ENCODE results near the gene RNH1.

Gene RNH1

DNA sequence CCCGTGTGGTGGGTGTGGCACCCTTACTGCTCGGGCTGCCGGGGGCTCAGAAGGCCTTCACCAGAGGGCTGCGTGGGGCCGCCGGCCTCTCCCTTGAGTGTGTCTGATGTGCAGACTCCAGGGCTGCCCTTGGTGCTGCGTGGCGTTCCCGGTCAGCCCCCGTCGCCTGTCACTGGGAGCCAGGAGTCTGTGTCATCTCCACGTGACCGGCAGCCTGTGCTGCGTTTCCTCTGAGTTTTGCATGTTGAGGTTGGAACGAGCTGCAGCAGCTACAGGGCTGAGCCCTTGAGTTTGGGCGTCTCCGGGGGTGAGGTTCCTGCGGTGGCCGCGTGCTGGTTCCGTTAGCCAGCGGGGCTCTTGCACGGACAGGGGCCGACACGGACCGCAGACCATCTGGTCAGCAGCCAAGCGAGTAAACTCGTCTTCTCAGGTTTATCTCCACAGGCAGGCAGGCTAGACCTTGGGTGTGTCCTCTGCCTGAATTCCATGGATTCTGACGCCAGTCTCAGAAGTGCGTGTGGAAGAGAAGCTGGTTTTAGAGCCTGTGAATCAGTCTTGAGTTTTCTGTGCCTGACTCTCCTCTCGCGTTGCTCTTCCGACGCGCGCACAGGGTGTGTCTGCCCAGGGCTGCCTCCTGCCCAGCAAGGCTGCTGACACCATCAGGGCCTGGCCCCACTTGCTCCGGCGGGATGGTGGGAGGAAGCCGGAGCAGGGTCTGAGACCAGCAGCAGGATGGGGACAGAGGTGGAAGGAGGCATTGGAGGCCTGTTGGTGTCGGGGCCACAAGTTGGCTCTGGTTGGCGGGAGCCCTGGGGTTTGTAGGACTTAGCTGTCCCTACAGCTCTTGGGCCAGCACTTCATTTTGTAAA, 46.5 kb downstream of the RNH1 start:
- H3K4me1 ChIP-seq (ENCODE audit: insufficient read depth, low read length): peaks cover 18% of the 10 kb centered on the region; the same call in 1 of the 2 replicates
- no peaks in the 10 kb centered on the region for H3K9me3 ChIP-seq (ENCODE audit: control insufficient read depth, insufficient read depth, low read length)
- peaks cover 6% of the 10 kb centered on the region for H3K36me3 ChIP-seq (ENCODE audit: insufficient read depth, low read length)
- no peak overlapping the region for H3K9ac ChIP-seq (ENCODE audit: low read depth, low read length)

DNA sequence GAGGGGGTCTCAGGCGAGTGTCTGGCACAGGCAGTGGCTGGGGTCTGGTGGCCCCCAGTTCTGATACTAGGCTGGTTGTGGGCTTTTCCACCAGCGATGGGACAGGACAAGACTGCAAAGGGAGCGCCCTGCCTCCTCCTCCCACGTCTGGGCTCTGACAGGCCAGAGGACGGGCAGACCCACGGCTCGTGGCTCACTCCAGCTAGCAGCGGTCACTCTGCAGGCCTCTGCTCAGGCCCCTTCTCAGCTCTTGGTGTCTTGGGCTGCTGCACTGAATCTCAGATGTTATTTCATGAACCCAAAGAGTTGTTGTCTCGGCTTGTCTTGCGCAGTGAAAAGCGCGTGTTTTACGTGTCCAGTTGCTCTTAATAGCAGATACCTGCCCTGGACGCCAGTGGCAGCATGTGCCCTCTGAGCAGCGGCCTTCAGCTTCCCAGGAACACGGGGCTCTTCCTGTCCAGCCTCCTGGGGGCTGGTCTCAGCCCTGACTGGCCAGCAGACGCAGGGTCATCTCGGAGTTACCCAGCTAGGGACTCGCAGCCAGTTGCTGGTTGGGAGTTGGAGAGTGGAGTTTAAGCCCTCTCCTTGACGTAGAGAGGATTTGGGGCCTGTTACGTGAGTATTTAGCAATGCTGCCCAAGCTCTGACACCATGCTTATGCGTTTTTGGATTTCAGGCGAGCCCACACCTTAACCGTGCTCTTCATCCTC, 47.4 kb downstream of the RNH1 start:
- H3K36me3 ChIP-seq (ENCODE audit: insufficient read depth, low read length): peaks cover 4% of the 10 kb centered on the region; the same call in 1 of the 2 replicates
- H3K9ac ChIP-seq (ENCODE audit: low read depth, low read length): no peak overlapping the region

DNA sequence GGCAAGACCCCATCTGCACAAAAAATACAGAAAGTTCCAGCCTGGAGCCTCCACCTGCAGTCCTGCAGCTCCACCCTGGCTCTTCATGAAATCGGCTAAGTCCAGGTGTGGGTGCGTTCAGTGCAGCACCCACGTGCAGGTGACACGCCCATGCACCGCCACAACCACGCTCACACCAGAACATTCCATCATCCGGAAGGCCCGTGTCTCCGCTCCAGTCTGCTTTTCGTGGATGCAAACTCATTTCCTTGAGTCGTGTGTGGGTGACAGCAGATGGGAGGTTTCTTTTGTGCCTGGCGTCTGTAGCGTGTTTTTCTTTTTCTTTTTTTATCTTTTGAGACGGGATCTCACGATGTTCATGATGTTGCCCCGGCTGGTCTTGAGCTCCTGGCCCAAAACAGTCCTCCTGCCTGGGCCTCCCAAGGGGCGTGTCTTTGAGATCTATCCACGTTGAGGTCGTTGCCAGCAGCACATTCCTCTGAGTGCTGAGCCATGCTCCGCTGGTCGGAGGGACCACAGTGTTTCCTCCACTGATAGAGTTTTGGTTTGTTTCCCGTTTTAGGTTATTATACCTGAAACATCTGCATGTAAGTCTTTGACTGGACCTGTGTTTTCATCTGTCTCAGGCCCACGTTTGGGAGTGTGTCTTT, 49.8 kb downstream of the RNH1 start:
- H3K36me3 ChIP-seq (ENCODE audit: insufficient read depth, low read length): peaks cover 4% of the 10 kb centered on the region; the same call in 1 of the 2 replicates
- H3K4me1 ChIP-seq (ENCODE audit: insufficient read depth, low read length): peaks cover 18% of the 10 kb centered on the region; the same call in 1 of the 2 replicates
- H3K9ac ChIP-seq (ENCODE audit: low read depth, low read length): no peak overlapping the region
- H3K9me3 ChIP-seq (ENCODE audit: control insufficient read depth, insufficient read depth, low read length): no peaks in the 10 kb centered on the region

More for the DNA sequence above, 47.4 kb downstream of the RNH1 start:
- H3K9me3 ChIP-seq (ENCODE audit: control insufficient read depth, insufficient read depth, low read length): no peaks in the 10 kb centered on the region
- H3K4me1 ChIP-seq (ENCODE audit: insufficient read depth, low read length): peaks cover 18% of the 10 kb centered on the region; the same call in 1 of the 2 replicates

DNA sequence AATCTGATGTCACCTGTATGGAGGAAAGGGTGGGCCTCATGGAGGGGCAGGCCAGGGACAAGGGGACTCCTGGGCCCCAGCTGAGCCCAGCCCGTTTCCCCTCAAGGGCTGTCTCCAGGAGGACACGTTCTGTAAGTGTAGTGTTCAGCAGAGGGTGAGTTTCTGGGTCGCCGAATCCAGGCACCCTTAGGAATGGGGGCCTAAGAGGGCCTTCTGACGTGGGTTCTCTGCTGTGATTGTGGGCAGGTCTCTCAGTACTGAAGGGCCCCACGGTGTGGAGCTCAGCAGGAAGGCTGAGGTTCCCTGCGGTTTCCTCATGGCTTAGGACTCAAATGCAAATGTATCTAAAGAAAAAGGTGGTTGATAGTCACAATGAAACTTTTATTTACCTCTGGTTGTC, 50.5 kb downstream of the RNH1 start:
- no peak overlapping the region for H3K9ac ChIP-seq (ENCODE audit: low read depth, low read length)
- peaks cover 4% of the 10 kb centered on the region; the same call in 1 of the 2 replicates for H3K36me3 ChIP-seq (ENCODE audit: insufficient read depth, low read length)

DNA sequence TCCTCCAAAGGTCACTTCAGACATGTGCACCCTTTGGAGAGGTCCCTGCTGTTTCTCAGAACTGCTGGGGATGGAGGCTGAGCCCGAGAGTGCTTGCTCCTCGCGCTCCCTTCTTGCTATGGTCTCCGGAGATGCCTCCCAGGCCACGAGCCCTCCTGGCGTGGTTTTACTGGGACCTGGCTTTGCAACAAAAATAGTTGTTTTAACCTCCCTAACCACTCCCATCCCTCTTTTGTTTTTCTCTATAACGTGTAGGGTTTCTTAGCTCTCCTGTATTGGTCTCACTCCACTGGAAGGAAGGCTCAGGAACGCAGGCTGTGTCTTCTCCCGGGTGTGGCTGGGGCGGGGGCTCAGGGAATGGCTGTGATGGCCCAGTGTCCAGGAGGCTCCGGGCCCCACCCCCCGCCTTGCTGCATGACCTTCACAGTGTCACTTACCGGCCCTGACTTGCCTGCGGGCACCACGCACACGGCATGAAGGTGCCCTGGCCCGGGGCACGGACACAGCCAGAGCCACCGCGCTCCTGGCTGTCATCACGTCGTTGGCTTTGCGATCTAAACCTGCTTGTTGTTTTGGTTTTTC, 51.4 kb downstream of the RNH1 start:
- Histone ChIP-seq H3K9me3 (ENCODE audit: control insufficient read depth, insufficient read depth, low read length) (no peaks in the 10 kb centered on the region), H3K36me3 (ENCODE audit: insufficient read depth, low read length) (no peaks in the 10 kb centered on the region; the same call in 1 of the 2 replicates), H3K9ac (ENCODE audit: low read depth, low read length) (no peak overlapping the region), H3K4me1 (ENCODE audit: insufficient read depth, low read length) (peaks cover 18% of the 10 kb centered on the region; the same call in 1 of the 2 replicates)

More for the DNA sequence above, 50.5 kb downstream of the RNH1 start:
- no peaks in the 10 kb centered on the region for H3K9me3 ChIP-seq (ENCODE audit: control insufficient read depth, insufficient read depth, low read length)
- H3K4me1 ChIP-seq (ENCODE audit: insufficient read depth, low read length): peaks cover 18% of the 10 kb centered on the region; the same call in 1 of the 2 replicates

DNA sequence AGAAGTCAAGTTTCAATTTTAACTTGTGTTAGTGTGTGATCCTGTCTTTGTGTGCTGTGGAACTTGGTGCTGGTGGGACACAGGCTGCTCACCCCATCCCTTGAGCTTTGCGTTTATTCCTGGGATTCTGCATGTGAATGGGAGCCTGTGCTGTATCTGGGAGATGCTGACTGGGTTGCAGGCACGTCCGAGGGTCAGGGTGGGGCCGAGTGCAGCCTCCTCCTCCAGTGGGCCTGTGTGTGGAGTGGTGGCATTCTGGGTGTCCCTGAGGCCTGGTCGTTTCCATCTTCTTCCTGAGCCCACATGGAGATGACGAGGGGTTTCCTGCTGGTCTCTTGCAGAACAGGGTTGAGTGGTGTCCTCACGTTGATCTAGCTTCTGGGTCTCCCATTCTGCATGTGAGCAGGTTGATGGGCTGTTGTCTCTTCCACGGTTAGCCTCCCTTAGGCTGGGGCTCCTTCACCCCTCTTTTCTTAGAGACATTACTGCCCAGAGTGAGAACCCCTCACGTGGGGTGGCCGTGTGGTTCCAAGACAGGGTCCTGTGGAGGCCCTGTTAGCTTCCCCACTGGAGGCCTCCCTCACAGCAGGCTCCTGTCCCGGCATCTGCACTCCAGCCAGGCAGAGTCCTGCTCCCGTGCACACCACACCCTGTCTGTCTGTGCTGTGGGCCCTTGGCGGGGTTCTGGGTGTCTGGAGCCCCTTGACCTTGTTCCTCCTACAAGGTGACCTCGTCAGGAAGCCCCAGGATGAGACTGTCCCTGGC, 52.1 kb downstream of the RNH1 start:
- peaks cover 18% of the 10 kb centered on the region; the same call in 1 of the 2 replicates for H3K4me1 ChIP-seq (ENCODE audit: insufficient read depth, low read length)
- no peak overlapping the region for H3K9ac ChIP-seq (ENCODE audit: low read depth, low read length)
- H3K9me3 ChIP-seq (ENCODE audit: control insufficient read depth, insufficient read depth, low read length): no peaks in the 10 kb centered on the region
- H3K36me3 ChIP-seq (ENCODE audit: insufficient read depth, low read length): no peaks in the 10 kb centered on the region; the same call in 1 of the 2 replicates

DNA sequence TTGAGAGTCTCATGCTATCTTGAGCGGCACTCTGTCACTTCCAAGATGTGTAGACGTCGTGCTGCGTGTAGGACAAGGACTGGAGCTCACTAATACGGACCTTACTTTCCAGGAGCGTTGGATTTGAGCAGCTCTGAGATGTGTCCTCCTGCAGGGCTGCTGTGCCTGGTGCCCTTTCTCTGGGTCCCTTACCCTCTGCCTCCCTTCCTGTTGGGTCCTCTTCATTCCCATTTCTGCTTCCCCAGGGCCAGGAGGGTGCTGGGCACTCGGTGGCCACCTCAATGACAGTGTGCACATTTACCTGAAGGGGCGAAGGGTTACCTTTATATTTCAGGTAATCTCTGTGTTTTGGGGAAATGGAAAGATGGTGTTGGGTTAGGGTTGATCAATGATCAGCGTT, 53.0 kb downstream of the RNH1 start:
- no peaks in the 10 kb centered on the region for H3K9me3 ChIP-seq (ENCODE audit: control insufficient read depth, insufficient read depth, low read length)
- no peaks in the 10 kb centered on the region; the same call in 1 of the 2 replicates for H3K36me3 ChIP-seq (ENCODE audit: insufficient read depth, low read length)
- H3K4me1 ChIP-seq (ENCODE audit: insufficient read depth, low read length): peaks cover 18% of the 10 kb centered on the region; the same call in 1 of the 2 replicates
- H3K9ac ChIP-seq (ENCODE audit: low read depth, low read length): no peak overlapping the region

DNA sequence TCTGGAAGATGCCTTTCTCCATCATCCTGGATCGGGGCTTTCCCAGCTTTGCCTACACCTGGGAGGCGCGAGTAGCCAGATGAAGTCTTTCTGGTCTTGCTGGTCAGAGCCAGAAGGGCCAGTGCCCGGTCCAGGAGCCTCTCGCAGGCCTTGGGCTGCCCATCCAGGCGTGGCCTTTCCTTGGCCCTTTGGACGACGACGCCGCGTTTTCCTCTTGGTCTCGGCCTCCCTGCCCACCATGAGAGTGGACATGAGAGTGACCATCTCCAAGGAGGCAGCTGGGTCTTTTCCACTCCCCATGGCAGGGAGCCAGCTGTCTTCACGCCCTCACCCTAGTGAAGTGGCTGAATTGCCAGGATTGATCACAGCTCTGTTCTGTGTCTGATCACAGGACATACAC, 53.5 kb downstream of the RNH1 start:
- H3K4me1 ChIP-seq (ENCODE audit: insufficient read depth, low read length): peaks cover 18% of the 10 kb centered on the region; the same call in 1 of the 2 replicates
- H3K36me3 ChIP-seq (ENCODE audit: insufficient read depth, low read length): no peaks in the 10 kb centered on the region; the same call in 1 of the 2 replicates
- no peak overlapping the region for H3K9ac ChIP-seq (ENCODE audit: low read depth, low read length)
- no peaks in the 10 kb centered on the region for H3K9me3 ChIP-seq (ENCODE audit: control insufficient read depth, insufficient read depth, low read length)

DNA sequence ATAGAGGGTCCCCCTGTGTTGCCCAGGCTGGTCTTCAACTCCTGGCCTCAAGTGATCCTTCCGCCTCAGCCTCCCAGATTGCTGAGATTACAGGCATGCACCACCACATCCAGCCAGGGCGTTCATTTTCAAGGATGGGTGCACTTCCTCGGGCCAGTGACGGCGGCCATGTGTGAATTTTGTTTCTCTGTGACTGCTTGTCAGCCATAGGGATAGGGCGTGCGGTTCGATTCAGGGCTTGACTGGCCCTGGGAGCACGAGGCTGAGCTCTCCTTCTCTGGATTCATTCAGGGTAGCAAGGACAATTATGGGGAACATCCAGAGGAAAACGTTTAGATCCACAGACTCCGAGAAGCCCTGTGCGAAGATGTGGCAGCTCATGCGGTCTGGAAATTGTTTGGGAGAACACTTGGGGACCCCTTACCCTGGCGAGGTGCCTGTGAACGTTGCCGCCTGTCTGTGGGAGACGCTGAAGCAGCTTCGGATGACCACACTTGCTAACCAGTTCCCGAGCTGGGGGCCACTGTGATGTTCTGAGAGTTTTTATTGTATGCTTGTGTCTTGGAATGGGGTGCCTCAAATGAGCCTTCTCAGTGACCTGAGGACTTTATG, 54.0 kb downstream of the RNH1 start:
- Histone ChIP-seq H3K9ac (ENCODE audit: low read depth, low read length) (no peak overlapping the region), H3K9me3 (ENCODE audit: control insufficient read depth, insufficient read depth, low read length) (no peaks in the 10 kb centered on the region), H3K36me3 (ENCODE audit: insufficient read depth, low read length) (no peaks in the 10 kb centered on the region; the same call in 1 of the 2 replicates), H3K4me1 (ENCODE audit: insufficient read depth, low read length) (peaks cover 18% of the 10 kb centered on the region; the same call in 1 of the 2 replicates)

DNA sequence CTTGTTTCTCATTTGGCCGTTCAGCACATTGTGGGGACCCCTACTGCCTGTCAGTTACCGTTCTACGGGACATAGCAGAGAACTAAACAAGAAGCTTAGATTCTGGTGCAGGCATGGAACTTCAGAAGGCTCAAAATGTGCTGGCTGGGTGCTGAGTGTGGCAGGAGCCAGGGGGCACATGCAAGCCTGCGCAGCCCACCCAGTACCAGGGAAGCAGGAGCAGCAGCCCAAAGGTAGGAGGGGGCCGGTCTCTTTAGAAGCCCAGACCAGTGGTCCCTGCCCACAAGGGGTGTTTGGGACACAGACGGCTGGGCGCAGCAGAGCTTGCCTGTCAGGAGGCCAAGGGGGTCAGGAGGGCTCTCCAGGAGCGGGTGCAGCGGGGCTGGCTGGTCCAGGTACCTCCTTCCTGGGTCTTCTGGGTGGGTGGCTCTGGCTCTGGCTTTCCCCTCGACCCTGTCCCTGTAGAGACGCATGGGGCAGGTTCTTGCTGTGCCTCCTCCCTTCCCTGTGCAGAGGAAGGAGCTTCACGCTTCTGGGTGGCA, 54.8 kb downstream of the RNH1 start:
- Histone ChIP-seq H3K9me3 (ENCODE audit: control insufficient read depth, insufficient read depth, low read length) (no peaks in the 10 kb centered on the region), H3K9ac (ENCODE audit: low read depth, low read length) (no peak overlapping the region), H3K4me1 (ENCODE audit: insufficient read depth, low read length) (peaks cover 14% of the 10 kb centered on the region; the same call in 1 of the 2 replicates), H3K36me3 (ENCODE audit: insufficient read depth, low read length) (no peaks in the 10 kb centered on the region; the same call in 1 of the 2 replicates)

DNA sequence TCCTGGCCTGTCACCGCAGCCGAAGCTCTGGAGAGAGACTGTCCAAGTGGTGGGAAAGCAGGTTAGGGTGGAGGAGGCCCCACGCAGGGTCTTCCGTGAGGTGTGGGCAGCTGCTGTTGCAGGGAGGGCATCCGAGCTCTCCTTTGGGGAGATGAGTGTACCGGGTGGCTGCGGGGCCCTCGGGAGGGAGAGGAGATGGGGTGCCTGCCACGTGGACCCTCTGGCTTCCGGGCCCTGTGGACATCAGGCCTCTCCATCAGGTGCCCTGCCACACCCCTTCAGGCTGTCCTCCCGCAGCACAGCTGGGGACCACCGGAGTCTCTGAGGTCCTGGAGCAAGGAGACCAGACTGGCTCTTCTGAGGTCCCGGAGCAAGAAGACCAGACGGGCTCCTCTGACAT, 55.3 kb downstream of the RNH1 start:
- H3K9me3 ChIP-seq (ENCODE audit: control insufficient read depth, insufficient read depth, low read length): no peaks in the 10 kb centered on the region
- no peak overlapping the region for H3K9ac ChIP-seq (ENCODE audit: low read depth, low read length)
- no peaks in the 10 kb centered on the region; the same call in 1 of the 2 replicates for H3K36me3 ChIP-seq (ENCODE audit: insufficient read depth, low read length)
- peaks cover 8% of the 10 kb centered on the region; the same call in 1 of the 2 replicates for H3K4me1 ChIP-seq (ENCODE audit: insufficient read depth, low read length)

DNA sequence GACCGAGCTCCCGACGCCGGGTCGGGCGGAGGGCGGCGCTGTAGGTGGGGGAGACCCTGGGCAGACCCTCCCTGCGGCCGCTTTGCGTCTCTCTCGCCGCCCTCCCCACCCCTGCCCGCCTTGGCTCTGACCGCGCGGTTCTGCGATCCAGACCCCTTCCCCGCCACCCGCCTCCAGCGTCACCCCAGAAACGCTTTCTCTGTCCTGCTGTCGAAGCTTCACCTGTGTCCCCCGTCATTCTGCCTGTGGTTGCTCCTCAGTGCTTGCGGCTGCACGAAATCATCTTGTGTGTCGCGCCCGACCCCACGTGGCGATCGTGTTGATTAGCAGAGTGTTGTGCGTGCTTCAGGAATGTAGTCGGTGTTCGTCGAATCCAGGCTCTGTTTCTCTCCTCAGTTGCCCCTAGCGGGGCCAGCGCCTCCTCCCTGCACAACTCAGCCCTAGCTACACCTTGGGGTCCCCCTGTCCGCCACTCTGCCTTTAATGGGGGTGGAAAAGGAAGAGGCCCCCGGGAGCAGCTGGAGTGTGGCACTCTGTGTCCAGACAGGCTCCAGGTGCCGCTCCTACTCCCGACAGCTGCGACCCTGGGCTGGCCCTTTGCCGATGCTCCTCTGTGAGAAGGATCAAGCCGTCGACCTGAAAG, 56.1 kb downstream of the RNH1 start:
- Histone ChIP-seq H3K4me1 (ENCODE audit: insufficient read depth, low read length) (peaks cover 4% of the 10 kb centered on the region; the same call in 1 of the 2 replicates), H3K9me3 (ENCODE audit: control insufficient read depth, insufficient read depth, low read length) (no peaks in the 10 kb centered on the region), H3K9ac (ENCODE audit: low read depth, low read length) (peak overlapping the region; percentile 93), H3K36me3 (ENCODE audit: insufficient read depth, low read length) (no peaks in the 10 kb centered on the region; the same call in 1 of the 2 replicates)
